ENCODE measurements around the gene TBC1D22A.
"Not testable (repeated sequence)": the region's sequence is repeated elsewhere in the genome, so short reads cannot be mapped to it uniquely, and the experiment has no call there.

TBC1D22A gene

GRCh38 chr22:46971099-46971763, 208.8 kb downstream of the TBC1D22A start:
- DNase-seq (ENCODE audit: low read depth, low spot score) = no peak

- no peak for DNase-seq (ENCODE audit: low read depth, low spot score)
Measured at GRCh38 chr22:46971764-46972125, 209.3 kb downstream of the TBC1D22A start.

- DNase-seq (ENCODE audit: low read depth, low spot score) = no peak
Measured at GRCh38 chr22:46972256-46972655, 209.8 kb downstream of the TBC1D22A start.

GRCh38 chr22:46972901-46973831, 210.7 kb downstream of the TBC1D22A start:
- no peak for DNase-seq (ENCODE audit: low read depth, low spot score)

GRCh38 chr22:46974077-46974476, 211.6 kb downstream of the TBC1D22A start:
- no peak for DNase-seq (ENCODE audit: low read depth, low spot score)

GRCh38 chr22:46974631-46975585, 212.5 kb downstream of the TBC1D22A start:
- no peak for DNase-seq (ENCODE audit: low read depth, low spot score)

GRCh38 chr22:46976143-46976542, 213.7 kb downstream of the TBC1D22A start:
- no peak for DNase-seq (ENCODE audit: low read depth, low spot score)

GRCh38 chr22:46976598-46976997, 214.1 kb downstream of the TBC1D22A start:
- DNase-seq (ENCODE audit: low read depth, low spot score) = no peak

GRCh38 chr22:46977656-46978343, 215.3 kb downstream of the TBC1D22A start:
- DNase-seq (ENCODE audit: low read depth, low spot score) = no peak

GRCh38 chr22:46978668-46979067, 216.2 kb downstream of the TBC1D22A start:
- DNase-seq (ENCODE audit: low read depth, low spot score) = not testable (repeated sequence)

GRCh38 chr22:46979506-46979905, 217.1 kb downstream of the TBC1D22A start:
- DNase-seq (ENCODE audit: low read depth, low spot score) = no peak

- DNase-seq (ENCODE audit: low read depth, low spot score) = no peak
Measured at GRCh38 chr22:46980392-46980791, 217.9 kb downstream of the TBC1D22A start.

GRCh38 chr22:46982635-46983034, 220.2 kb downstream of the TBC1D22A start:
- no peak for DNase-seq (ENCODE audit: low read depth, low spot score)

- DNase-seq (ENCODE audit: low read depth, low spot score) = no peak
Measured at GRCh38 chr22:46983046-46983445, 220.6 kb downstream of the TBC1D22A start.

- no peak for DNase-seq (ENCODE audit: low read depth, low spot score)
Measured at GRCh38 chr22:46984751-46985506, 222.5 kb downstream of the TBC1D22A start.

- DNase-seq (ENCODE audit: low read depth, low spot score) = no peak
Measured at GRCh38 chr22:46985507-46985882, 223.0 kb downstream of the TBC1D22A start.

- no peak for DNase-seq (ENCODE audit: low read depth, low spot score)
Measured at GRCh38 chr22:46986788-46987187, 224.3 kb downstream of the TBC1D22A start.

- no peak for DNase-seq (ENCODE audit: low read depth, low spot score)
Measured at GRCh38 chr22:46990937-46991550, 228.6 kb downstream of the TBC1D22A start.

- DNase-seq (ENCODE audit: low read depth, low spot score) = no peak
Measured at GRCh38 chr22:46991666-46992065, 229.2 kb downstream of the TBC1D22A start.

- no peak for DNase-seq (ENCODE audit: low read depth, low spot score)
Measured at GRCh38 chr22:46992121-46992731, 229.8 kb downstream of the TBC1D22A start.
